DMS79 treated with DMSO at 0.1 percent for 48 hours (cell line): ENCODE results near the gene TRABD2B.

Experiments used
- DNase-seq: peaks from one replicate; lab custom pipeline; 2025; lab: John Stamatoyannopoulos, UW

TRABD2B gene

DNA sequence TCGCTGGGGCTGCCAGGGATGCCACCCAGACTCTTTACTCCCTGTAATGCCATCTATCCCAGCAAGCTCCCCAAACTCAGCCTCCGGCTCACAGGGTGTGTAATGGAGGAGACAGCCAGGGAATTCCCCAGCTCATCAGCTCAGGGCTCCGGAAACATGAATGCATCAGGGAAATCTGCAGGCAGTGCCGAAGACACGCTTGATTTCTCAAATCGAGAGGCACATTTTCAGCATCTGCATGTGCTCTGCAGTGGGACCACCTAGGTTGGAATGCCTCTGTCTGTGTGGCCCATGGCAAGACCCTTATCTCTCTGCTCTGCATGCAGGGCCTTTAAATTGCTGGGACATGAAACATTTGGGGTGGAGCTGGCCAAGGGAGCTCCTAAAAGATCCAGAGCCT is 170.1 kb downstream of the TRABD2B start:
- no peak for DNase-seq

- no peak for DNase-seq
Observed at GRCh38 chr1:47824716-47825115, 172.5 kb downstream of the TRABD2B start.

DNA sequence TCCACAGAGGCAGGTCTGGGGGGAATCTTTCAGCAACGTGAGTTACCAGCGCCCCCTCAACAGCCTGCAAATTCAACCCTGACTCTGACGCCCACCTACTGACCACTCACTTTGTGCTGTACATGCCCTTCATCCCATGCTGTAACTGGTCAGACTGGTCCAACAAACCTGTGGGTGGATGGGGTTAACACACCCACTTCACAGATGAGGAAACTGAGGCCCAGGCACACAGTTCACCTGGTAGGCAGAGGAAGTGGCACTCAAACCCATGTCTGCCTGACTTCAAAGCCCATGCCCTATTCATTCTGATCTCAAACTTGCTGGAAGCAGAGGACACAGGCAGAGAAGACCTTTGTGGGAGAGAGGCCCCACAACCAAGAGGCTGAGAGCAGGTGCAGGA is 172.9 kb downstream of the TRABD2B start:
- DNase-seq: no peak

DNA sequence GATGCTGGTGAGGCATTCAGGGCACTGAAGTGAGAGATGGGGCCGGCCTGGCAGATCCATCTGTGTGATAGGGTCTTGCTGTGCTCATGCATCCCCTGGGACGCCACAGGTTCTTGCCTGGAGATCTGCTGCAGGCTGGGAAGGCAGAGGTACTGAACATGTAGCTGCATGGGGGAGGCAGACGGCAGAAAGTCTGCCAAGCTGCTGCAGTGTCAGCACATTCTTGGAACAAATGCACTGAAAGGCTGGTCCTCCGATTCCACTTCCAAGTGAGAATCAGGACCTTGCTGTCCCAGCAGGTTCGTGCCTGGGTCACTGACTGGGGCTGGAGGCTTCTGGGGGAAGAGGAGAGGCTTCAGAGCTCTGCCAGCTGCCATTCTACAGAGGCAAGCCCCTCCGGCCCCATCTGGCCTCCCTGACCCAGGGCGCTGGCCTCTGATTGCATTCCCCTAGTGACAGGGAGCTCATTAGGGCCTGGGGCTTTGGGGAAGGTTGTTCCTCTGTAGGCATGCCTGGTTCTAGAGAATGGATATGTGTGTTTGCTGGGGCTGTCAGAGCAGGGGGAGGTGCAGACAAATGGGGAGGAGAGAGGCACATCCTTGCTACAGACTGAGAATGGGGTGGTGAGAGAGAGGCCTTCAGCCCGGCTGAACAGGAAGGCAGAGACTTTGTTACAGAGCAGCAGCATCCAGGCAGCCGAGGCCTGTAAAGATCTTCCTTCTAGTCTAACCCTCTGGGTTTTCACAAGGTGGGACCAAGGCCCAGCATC is 174.0 kb downstream of the TRABD2B start:
- no peak for DNase-seq

DNA sequence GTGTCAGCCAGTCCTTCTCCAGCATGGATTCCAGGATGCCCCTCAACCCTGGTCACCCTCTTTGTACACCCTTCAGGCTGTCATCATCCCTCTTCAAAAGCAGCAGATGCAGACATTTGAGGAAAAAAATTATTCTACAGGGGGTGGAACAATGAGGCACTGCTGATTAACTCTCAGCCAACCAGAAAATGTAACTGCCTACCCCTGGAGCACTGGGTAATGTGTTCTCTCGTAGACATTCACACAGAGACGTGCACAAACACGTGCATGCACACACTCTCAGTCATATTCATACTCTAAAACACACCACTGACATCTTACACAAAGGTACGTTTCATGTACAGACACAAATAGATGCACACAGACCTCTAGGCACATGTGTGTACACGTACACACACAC is 175.4 kb downstream of the TRABD2B start:
- no peak for DNase-seq

- DNase-seq: no peak
Observed at GRCh38 chr1:47819574-47819888, 177.7 kb downstream of the TRABD2B start.

DNA sequence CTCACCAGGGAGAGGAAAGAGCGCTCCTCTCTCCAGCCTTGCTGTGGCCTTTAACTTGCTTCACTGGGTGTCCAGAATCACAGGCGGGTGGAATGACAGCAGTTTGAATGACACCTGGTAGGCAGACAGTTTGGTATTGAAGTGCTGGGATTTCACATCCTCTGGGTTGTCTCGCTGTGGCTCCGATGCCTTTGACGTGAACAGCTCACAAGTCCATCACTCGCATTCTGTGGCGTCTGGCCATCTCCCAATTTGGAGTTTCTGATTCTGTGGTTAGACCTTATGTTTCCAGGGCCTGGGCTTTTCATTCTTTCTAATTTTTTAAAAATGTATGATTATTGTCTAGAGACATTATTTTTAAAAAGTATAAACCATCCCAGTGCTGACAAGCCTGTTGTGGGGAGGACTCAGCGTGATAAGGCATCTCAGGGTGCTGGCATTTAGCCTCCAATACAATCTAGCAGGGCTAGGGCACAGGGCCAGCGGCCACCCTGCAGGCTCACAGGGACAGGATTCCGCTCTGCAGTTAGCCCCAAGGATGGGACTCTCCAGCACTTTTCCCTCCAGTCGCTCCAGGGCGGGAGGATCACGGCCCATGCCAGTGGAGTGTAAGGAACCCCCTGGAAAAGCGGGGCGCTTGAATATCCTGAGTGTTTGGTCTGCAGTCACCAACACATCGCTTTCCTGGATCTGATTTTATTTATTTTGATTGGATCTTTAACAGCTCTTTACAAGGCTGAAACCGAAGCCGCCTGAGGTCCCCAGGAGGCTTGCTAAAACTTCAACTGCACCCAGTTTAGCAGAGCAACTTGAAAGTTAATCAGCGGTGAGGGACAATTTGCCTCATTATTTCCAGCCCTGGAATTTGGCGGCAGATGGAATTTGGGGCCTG is 178.3 kb downstream of the TRABD2B start:
- DNase-seq: no peak

DNA sequence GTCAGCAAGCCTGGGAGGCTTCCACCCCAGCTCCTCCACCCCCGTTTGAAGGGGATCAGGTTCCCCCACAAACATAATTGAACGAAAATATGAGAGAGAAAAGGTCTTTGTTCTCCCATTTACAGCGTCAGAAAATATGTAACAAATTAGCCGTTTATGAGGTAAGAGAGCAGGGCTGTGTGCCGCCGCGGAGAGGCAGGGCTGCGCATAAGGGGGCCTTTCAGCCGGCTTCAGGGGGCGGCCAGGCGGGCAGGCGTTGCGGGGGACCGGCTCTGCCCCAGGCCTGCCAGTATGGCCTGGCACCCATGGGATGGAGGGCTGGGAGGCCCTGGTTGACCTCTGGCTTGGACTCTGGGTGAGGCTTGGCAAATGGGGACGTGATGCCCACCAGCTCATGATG is 179.3 kb downstream of the TRABD2B start:
- DNase-seq: no peak

DNA sequence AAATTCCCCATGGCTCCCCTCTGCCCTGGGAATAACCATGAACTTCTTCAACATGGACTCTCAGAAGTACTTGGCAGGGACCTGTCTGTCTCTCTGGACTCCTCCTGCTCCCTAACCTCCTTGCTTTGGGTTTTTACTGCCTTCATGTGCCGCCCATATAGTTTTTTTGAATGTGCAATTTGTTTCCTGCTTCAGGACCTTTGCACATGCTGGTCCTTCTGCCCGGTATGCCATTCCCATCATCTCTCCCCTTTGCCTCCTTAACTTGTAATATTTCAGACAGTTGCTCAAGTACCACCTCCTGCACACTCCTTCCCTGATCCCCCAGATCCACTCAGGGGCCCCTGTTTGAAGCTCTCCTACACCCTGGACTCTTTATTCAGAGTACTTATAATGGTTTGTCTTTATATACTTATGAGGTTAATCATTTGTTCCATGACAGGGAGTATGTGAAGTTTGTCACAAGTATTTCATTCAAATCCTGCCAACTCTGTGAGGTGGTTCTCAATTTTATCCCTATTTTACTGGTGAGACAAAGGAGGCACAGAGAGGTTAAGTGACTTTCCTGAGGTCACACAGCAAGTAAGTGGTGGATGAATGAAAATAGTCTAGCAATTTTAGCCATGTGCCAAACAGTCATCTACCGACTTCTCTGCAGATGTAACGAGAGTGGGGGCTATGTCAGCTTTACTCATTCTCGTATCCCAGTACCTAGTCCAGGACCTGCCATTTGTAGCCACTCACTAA is 180.7 kb downstream of the TRABD2B start:
- DNase-seq: no peak

- DNase-seq: no peak
Observed at GRCh38 chr1:47814612-47815395, 182.4 kb downstream of the TRABD2B start.

- DNase-seq: no peak
Observed at GRCh38 chr1:47813970-47814369, 183.2 kb downstream of the TRABD2B start.

DNA sequence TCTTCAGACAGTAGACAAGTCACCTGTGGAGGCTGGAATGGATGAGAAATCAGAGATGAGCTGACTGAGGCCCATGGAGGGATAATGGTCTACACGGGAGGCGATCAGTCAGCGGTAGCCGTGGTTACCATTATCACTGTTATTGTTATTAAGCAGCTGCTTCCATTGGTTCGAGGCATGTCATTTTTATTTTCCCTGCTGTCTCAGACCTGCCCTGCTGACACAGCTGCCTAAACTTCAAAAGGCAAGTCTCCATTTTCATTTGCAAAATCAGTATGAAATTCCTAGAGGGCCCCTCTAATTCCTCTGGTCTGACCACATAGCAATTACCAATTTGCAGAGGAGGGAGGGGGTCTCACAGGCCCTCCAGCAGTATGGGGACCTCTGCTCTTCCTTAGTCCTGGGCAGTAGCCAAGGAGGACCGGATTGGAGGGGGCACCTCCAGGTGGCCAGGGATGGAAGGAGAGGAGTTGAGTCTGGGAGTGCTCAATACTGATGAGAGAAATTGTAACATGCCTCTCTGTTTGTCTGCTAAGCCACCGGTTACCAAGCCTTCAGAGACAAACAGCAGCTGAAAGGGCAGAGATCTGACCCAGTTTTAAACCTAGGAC is 184.2 kb downstream of the TRABD2B start:
- DNase-seq: no peak

DNA sequence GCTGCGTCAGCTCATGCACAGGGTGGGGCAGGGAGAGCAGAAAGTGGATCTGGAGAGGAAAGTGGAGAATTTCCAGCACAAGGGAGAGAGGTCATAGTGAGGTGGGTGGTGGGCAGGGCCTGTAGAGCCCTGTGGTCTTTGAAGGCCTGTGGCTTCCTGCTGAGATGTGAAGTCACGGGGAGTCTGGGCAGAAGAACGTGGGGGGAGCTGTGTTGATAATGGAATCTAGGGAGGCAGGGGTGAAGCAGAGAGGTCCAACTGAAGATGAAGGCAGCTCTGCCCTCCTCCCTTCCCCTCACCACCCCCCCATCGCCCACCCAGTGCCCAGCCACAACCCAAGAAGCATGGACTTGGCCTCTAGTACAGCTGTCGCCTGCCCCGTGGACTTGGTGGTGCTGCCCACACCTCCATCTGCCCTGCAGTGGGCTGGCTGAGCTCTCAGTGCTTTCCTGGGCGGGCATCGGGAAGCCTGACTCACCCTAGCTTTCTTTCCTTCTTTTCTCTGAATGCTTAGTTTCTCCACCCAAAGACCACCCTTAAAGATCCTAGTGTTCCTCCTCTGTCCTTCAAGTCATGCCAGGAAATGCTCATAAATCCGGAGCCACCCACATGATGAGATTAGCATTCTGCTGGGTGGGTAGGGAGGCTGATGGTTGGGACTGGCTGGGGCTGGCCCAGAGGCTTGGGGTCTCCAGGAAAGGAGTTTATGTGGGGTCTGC is 186.1 kb downstream of the TRABD2B start:
- no peak for DNase-seq

- no peak for DNase-seq
Observed at GRCh38 chr1:47809301-47810084, 187.7 kb downstream of the TRABD2B start.

- no peak for DNase-seq
Observed at GRCh38 chr1:47808612-47809011, 188.6 kb downstream of the TRABD2B start.

DNA sequence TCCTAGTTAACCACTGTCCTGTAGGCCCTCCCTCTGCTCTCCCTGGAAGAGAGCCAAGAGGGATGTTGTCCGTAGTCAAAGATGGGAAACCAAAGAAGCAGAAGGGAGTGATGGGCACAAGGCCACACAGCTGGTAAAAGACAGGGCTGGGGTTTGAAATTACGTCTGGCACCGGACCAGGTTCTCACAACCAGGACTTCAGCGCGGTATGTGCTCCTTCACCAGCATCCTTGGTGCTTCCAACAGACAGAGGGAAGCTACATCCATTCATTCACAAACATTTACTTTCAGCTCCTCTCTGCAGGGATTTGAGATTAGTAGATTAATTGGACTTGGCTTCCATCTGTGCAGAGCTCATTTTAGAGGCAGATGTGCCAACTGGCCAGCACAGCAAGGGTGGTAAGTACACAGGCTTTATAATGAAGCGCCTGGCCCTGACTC is 191.2 kb downstream of the TRABD2B start:
- peak; percentile 37 for DNase-seq

DNA sequence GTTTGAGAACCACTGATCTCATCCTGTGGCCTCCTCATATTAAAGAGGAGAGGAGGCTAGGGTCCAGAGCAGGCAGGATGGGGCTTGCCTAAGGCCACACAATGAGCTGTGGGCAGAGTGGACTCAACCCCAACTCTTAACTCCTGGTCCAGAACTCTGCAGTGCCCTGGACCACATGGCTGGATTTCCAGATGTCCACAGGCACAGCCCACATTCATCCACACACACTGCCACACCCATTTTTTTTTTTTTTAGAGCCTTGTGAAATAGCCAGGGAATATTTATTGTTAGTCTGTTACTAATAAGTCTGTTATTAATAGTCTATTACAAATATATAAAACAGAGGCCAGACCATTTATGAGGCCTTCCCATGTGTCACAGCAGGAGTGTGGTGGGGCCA is 192.2 kb downstream of the TRABD2B start:
- DNase-seq: no peak

- peak; percentile 92 for DNase-seq
Observed at GRCh38 chr1:47803815-47804501, 193.2 kb downstream of the TRABD2B start.

DNA sequence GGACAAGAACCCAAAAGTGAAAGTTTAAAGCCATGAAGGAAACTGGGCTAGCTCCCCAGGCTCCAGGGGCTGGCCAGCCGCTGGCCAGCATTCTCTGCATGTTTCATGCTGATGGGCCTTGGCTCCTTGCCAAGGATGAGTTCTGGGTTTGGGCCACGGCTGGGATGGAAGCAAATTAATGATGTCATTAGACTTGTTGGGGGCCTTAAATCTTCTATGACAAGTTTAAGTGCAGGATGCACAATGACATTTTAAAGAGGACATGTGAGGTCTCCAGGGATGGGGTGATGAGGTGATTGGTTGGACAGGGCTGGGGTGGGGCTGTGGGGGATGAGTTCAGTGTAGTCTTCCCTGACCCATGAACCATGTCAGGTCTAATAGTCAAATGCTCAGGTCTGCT is 199.6 kb downstream of the TRABD2B start:
- no peak for DNase-seq
